Left colon (tissue), 2 donors: ENCODE measurements around the gene SHC4. TPM values are rescaled to one million over a fixed set of nuclear protein-coding genes. Genes with fewer than 3 reads are reported as not detected.

Source experiments
- ATAC-seq: fragments of 200-7000 bp; cut with Tn5 transposase; one replicate; pipeline ENCODE4 v1.9.1; 2020; ENCODE audit warnings: mild to moderate bottlenecking, moderate library complexity
- DNase-seq, 2 donors: peaks; one replicate each; pipeline ENCODE4 v3.0.0-alpha.2; 2020
- intact Hi-C, 2 donors: fragments of 100-400 bp; cut with DNase I in 1 of 2; cut with micrococcal nuclease in 1 of 2; formaldehyde crosslinking; loops; one replicate each; pipeline versions ENCODE4 v1.11.2 to v1.14.0; 2022; cut with DNase I, micrococcal nuclease
- total RNA-seq, 2 donors: library from RNA; stranded (reverse); fragmentation: NEBNext Ultra II Directional; extraction: Animal tissue kit (Norgen Biotek cat#: 25700); gene quantifications; one replicate each; pipeline ENCODE4 v1.2.1, GENCODE V29; 2021
- donor health status: DM: no; HTN: no; CAD: no.
- donor health status: DM: yes; HTN: yes; CAD: no.

The SHC4 gene
- total RNA-seq, 2 donors from 2014 or later, result 0.24 to 0.81 TPM

GRCh38 chr15:48896869-48897814 is 66.6 kb downstream of the SHC4 start:
- ATAC-seq (no peak), DNase-seq (no peak)
- intact Hi-C loops, result no loop called here

- intact Hi-C loops, result no loop called here
- DNase-seq (no peak), ATAC-seq (no peak)
Observed at GRCh38 chr15:48893311-48893710, 70.4 kb downstream of the SHC4 start.

DNA sequence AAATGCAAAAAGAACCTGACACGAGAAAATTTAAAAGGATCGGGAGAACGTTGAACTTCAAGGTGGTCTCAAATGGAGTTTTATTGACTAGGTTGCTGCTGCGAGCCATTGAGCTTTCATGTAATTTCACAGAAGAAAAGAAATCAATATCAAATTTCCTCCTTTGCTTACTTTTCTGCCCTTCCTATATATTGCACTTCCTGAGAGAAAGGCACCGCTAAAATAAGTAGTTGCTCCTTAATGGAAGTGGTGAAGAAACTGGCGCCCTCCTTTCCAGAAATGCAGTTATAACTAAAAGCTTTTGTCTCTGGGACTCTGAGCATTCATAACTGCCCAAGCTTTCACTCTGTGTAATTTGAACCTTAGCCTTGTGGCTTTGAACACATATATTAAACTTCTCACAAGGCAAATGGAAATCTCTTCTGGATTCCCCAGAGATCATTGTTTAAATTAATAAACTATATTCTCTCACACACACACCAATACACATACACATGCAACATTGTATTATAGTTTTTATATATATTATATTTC is 72.4 kb downstream of the SHC4 start:
- no peak for DNase-seq
- ATAC-seq, result no peak
- intact Hi-C loops, result no loop called here

GRCh38 chr15:48890375-48890972 is 73.2 kb downstream of the SHC4 start:
- no peak for ATAC-seq
- no peak for DNase-seq
- intact Hi-C loops, result no loop called here

DNA sequence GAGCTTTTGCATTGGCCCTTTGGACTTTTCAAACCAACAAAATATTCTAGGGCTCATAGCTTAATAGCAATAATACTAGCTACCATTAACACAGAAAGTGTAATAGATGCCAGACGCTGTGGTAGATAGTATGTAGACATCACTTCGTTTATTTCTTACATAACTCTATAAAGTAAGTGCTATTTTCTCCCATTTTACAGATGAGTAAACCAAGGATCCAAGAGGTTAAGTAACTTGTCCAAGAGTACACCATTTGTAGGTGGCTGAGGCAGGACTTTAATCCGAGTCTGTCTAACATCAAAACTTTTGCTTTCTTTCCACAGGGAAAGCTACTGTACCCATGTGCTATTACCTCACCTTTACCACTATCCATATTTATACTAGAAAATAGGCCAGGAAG is 73.8 kb downstream of the SHC4 start:
- intact Hi-C loops, result no loop called here
- no peak for DNase-seq
- no peak for ATAC-seq

- DNase-seq, result no peak
- no peak for ATAC-seq
- intact Hi-C loops, result no loop called here
Observed at GRCh38 chr15:48888836-48889235, 74.9 kb downstream of the SHC4 start.

DNA sequence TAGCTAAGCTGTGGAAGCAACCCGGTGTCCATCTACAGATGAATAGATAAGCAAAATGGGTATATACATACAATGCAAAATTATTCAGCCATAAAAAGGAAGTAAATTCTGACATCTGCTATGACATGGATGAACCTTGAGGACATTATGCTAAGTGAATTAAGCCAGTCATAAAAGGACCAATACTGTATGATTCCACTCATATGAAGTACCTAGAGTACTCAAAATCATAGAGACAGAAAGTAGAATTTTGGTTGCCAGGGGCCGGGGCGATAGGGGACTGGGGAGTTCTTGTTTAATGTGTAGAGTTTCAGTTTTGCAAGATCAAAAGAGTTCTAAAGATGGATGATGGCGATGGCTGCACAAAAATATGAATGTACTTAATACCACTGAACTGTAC is 75.5 kb downstream of the SHC4 start:
- no peak for DNase-seq
- intact Hi-C loops, result no loop called here
- ATAC-seq, result no peak

- intact Hi-C loops, result no loop called here
- DNase-seq (no peak), ATAC-seq (no peak)
Observed at GRCh38 chr15:48887144-48887543, 76.6 kb downstream of the SHC4 start.

- no peak for DNase-seq
- no peak for ATAC-seq
- intact Hi-C loops, result no loop called here
Observed at GRCh38 chr15:48883699-48884098, 80.0 kb downstream of the SHC4 start.

- intact Hi-C loops, result no loop called here
- DNase-seq (no peak), ATAC-seq (no peak)
Observed at GRCh38 chr15:48880070-48880634, 83.6 kb downstream of the SHC4 start.

- ATAC-seq, result peak; percentile 100
- DNase-seq, result peak; percentile 90 to 94
Observed at GRCh38 chr15:48877630-48878595, 85.8 kb downstream of the SHC4 start, which contains the start of gene EID1. Gene EID1 (plus strand): TSS chr15:48878134. CDS start chr15:48878177, 43 bp downstream.

GRCh38 chr15:48876057-48876456 is 87.7 kb downstream of the SHC4 start:
- ATAC-seq, result no peak
- intact Hi-C loops, result no loop called here
- DNase-seq, result no peak

More at GRCh38 chr15:48877630-48878595, 85.8 kb downstream of the SHC4 start, which contains the start of gene EID1:
- intact Hi-C loops, result no loop called here

GRCh38 chr15:48875241-48875960 is 88.3 kb downstream of the SHC4 start:
- DNase-seq (no peak), ATAC-seq (no peak)
- intact Hi-C loops, result no loop called here

DNA sequence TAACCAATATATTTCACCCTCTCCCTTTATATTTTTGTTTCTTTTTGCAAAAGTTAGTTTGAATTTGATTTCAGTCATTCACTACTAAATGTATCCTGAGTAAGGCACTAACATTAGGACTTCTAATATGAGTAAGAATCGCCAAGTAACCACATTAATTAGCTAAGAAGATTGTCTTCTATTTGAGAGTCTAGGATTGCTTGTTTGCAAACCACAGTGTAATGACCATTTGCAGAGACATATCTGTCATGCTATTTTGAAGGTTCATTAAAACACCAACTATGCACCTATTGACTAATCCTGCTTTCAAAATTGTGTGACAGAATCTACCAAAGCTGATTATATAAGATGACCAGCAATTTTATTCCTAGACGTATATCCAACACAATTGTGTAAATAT is 91.1 kb downstream of the SHC4 start:
- DNase-seq, result no peak
- intact Hi-C loops, result no loop called here
- no peak for ATAC-seq

DNA sequence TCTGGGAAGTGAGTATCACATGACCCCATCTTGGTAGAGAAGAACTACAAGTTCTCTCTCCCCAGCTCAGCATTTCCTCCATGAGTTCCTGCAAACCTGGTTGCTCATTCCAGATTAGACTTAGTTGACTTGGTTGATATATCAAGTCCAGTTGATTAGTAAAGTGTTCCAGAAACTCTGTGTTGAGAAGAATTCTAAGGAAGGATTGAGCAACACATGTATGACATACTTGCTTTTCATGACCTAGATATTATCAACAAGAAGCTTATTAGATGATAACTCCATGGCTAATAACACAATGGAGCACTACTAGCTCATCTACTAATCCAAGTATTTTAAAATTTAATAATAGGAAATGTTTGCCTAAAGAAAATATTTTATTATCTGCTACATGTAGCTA is 92.2 kb downstream of the SHC4 start:
- no peak for DNase-seq
- intact Hi-C loops, result no loop called here
- ATAC-seq, result no peak

GRCh38 chr15:48869966-48870365 is 93.8 kb downstream of the SHC4 start:
- ATAC-seq, result no peak
- intact Hi-C loops, result loop anchor here (10.0 kb wide), 3 partner anchors 265 to 1275 kb away; no protein-coding TSS in a partner anchor

GRCh38 chr15:48868536-48868935 is 95.2 kb downstream of the SHC4 start:
- ATAC-seq (no peak), DNase-seq (no peak)
- intact Hi-C loops, result loop anchor here (10.0 kb wide), 3 partner anchors 266 to 1276 kb away; no protein-coding TSS in a partner anchor

More at GRCh38 chr15:48869966-48870365, 93.8 kb downstream of the SHC4 start:
- no peak for DNase-seq

GRCh38 chr15:48868023-48868422 is 95.7 kb downstream of the SHC4 start:
- intact Hi-C loops, result loop anchor here (10.0 kb wide), 3 partner anchors 267 to 1277 kb away; no protein-coding TSS in a partner anchor

More at GRCh38 chr15:48868023-48868422, 95.7 kb downstream of the SHC4 start:
- ATAC-seq (no peak), DNase-seq (no peak)
